Smooth muscle cell (in vitro differentiated cells): ENCODE measurements around the gene CAVIN4. TPM values are rescaled to one million over a fixed set of nuclear protein-coding genes. Genes with fewer than 3 reads are reported as not detected.

Experiments
- DNase-seq: peaks from one replicate; lab custom pipeline; 2025; ENCODE audit not compliant: unreplicated experiment; lab: John Stamatoyannopoulos, UW
- H2AFZ ChIP-seq: fragments of 200-600 bp; sonication (generic); 2 replicates; pipeline ENCODE4 v1.6.0; 2016; ENCODE audit warnings: antibody characterized with exemption, low read depth, mild to moderate bottlenecking
- H3F3A ChIP-seq: fragments of 200-600 bp; sonication (generic); 2 replicates; pipeline ENCODE4 v1.6.0; 2017; ENCODE audit warnings: antibody characterized with exemption, low read depth
- H3K27ac ChIP-seq: fragments of 200-600 bp; sonication (generic); 2 replicates; pipeline ENCODE4 v1.5.1; 2016; ENCODE audit warnings: low read depth, mild to moderate bottlenecking
- H3K27me3 ChIP-seq: fragments of 200-600 bp; sonication (generic); 2 replicates; pipeline ENCODE4 v1.6.1; 2016; ENCODE audit warnings: low read depth, mild to moderate bottlenecking
- H3K36me3 ChIP-seq: fragments of 200-600 bp; sonication (generic); 2 replicates; pipeline ENCODE4 v1.5.1; 2016; ENCODE audit warnings: low read depth
- H3K4me1 ChIP-seq: fragments of 200-600 bp; sonication (generic); 2 replicates; pipeline ENCODE4 v1.5.1; 2016; ENCODE audit warnings: low read depth
- H3K4me2 ChIP-seq: fragments of 200-600 bp; sonication (generic); 2 replicates; pipeline ENCODE4 v1.6.0; 2016; ENCODE audit warnings: mild to moderate bottlenecking
- H3K4me3 ChIP-seq: fragments of 200-600 bp; sonication (generic); 2 replicates; pipeline ENCODE4 v1.5.1; 2016; ENCODE audit warnings: mild to moderate bottlenecking
- H3K79me2 ChIP-seq: fragments of 200-600 bp; sonication (generic); 2 replicates; pipeline ENCODE4 v1.6.0; 2016; ENCODE audit warnings: low read depth, mild to moderate bottlenecking
- H3K9ac ChIP-seq: fragments of 200-600 bp; sonication (generic); 2 replicates; pipeline ENCODE4 v1.6.0; 2016; ENCODE audit warnings: low read depth
- H3K9me3 ChIP-seq: fragments of 200-600 bp; sonication (generic); replicated peaks from 2 replicates; pipeline ENCODE4 v1.5.1; 2016; ENCODE audit warnings: low read depth
- H4K20me1 ChIP-seq: fragments of 200-600 bp; sonication (generic); 2 replicates; pipeline ENCODE4 v1.6.0; 2016; ENCODE audit warnings: low read depth
- WGBS: methylation state at CpG from one replicate; pipeline ENCODE4 v1.1.7; 2016; ENCODE audit warnings: low lambda C conversion rate; 5-methylcytosine and 5-hydroxymethylcytosine counted together
- polyA plus RNA-seq: library from polyadenylated mRNA; unstranded; fragments of >200 nt; fragmentation: Nextera tagmentation; extraction: Ambion mirVana; gene quantifications from 2 replicates; pipeline ENCODE4 v1.2.1, GENCODE V29; 2016
- total RNA-seq: library from RNA; depleted of rRNA; stranded (reverse); fragments of >200 nt; gene quantifications from 2 replicates; pipeline ENCODE4 v1.2.3, GENCODE V29; 2014
- TF ChIP-seq, protein P1 (sequence below): fragments of 200-600 bp; sonication (generic); IDR thresholded peaks from 2 replicates; pipeline ENCODE4 v1.5.1; 2017; ENCODE audit warnings: borderline replicate concordance, mild to moderate bottlenecking, antibody characterized with exemption; ENCODE audit not compliant: insufficient read depth, poor library complexity, severe bottlenecking

The CAVIN4 gene
- total and polyA plus RNA-seq, 2 experiments from 2014 or later = 1.6 to 4.2 TPM

DNA sequence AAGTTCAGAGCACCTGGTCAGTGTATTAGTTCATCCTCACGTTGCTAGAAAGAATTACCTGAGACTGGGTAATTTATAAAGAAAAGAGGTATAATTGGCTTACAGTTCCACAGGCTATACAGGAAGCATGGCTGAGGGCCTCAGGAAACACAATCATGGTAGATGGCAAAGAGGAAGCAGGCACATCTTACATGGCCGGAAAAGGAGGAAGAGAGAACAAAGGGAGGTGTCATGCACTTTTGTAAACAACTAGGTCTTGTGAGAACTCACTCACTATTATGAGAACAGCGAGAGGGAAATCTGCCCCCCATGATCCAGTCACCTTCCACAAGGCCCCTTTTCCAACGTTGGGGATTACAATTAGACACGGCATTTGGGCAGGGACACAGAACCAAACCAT is 28.8 kb upstream of the CAVIN4 start:
- no peak overlapping the region for H3K4me3 ChIP-seq
- no peak for DNase-seq
- TF ChIP-seq, protein P1, sequence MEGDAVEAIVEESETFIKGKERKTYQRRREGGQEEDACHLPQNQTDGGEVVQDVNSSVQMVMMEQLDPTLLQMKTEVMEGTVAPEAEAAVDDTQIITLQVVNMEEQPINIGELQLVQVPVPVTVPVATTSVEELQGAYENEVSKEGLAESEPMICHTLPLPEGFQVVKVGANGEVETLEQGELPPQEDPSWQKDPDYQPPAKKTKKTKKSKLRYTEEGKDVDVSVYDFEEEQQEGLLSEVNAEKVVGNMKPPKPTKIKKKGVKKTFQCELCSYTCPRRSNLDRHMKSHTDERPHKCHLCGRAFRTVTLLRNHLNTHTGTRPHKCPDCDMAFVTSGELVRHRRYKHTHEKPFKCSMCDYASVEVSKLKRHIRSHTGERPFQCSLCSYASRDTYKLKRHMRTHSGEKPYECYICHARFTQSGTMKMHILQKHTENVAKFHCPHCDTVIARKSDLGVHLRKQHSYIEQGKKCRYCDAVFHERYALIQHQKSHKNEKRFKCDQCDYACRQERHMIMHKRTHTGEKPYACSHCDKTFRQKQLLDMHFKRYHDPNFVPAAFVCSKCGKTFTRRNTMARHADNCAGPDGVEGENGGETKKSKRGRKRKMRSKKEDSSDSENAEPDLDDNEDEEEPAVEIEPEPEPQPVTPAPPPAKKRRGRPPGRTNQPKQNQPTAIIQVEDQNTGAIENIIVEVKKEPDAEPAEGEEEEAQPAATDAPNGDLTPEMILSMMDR = no peak
- no peaks in the 10 kb centered on the region for H3F3A ChIP-seq
- WGBS = 95% methylated on average over 5 of the region's 5 CpGs
- no peak overlapping the region for H3K4me2 ChIP-seq
- no peak overlapping the region for H3K27ac ChIP-seq
- H3K79me2 ChIP-seq = no peaks in the 10 kb centered on the region
- no peaks in the 10 kb centered on the region for H3K36me3 ChIP-seq
- no peak overlapping the region for H2AFZ ChIP-seq
- H3K4me1 ChIP-seq = no peaks in the 10 kb centered on the region
- H3K9me3 ChIP-seq = no peaks in the 10 kb centered on the region
- H4K20me1 ChIP-seq = no peaks in the 10 kb centered on the region
- H3K27me3 ChIP-seq = no peaks in the 10 kb centered on the region
- H3K9ac ChIP-seq = no peak overlapping the region

DNA sequence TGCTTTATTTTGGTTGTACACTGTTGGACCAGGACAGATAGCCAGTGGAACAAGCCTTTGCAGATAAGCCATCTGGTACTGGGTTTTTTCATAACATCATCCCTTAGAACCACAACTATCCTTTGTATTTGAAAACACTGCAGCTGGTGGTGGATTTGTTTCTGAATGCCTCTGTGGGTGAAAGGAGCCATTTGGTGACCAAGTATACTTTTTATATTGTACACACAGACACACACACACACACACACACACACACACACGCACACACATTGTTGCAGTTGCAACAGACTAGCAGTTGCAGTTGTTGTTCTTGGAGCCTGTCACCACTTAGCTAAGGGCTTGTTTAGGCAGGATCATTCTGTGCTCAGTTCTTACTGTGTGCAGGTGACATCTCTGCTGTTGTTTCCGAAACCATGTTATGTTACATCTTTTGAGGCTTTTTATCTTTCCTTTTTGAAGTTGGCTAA is 22.9 kb upstream of the CAVIN4 start:
- 93% methylated on average over 2 of the region's 2 CpGs for WGBS
- H4K20me1 ChIP-seq = no peaks in the 10 kb centered on the region
- H3K9ac ChIP-seq = no peak overlapping the region
- H3K4me1 ChIP-seq = no peaks in the 10 kb centered on the region
- H3K4me3 ChIP-seq = no peak overlapping the region
- TF ChIP-seq, protein P1 = no peak
- no peak overlapping the region for H3K27ac ChIP-seq
- H3K4me2 ChIP-seq = no peak overlapping the region
- H3K36me3 ChIP-seq = no peaks in the 10 kb centered on the region
- no peaks in the 10 kb centered on the region for H3F3A ChIP-seq
- H2AFZ ChIP-seq = no peak overlapping the region
- no peaks in the 10 kb centered on the region for H3K9me3 ChIP-seq
- H3K79me2 ChIP-seq = no peaks in the 10 kb centered on the region
- no peak for DNase-seq
- H3K27me3 ChIP-seq = no peaks in the 10 kb centered on the region

DNA sequence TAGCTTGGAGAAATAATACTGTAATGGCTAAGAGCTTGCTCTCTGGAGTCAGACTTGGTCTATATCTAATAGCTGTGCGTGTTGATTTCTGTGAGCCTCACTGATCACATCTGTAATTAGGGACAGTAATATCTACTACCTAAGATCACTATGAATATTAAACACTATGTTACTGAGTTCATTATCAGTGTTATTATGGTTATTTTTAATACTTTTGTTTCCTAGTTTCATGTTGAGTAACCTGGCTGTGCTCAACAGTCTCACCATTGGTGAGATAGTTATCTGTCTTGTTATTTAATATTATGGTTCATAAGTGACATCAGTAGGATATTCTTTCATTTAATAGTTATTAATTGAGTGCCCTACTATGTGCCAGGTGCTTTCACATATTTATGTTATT is 22.4 kb upstream of the CAVIN4 start:
- TF ChIP-seq, protein P1 = no peak
- WGBS = 93% methylated on average over 1 of the region's 1 CpG
- no peak for DNase-seq
- no peaks in the 10 kb centered on the region for H3K9me3 ChIP-seq
- no peaks in the 10 kb centered on the region for H4K20me1 ChIP-seq
- H3K27me3 ChIP-seq = no peaks in the 10 kb centered on the region
- H2AFZ ChIP-seq = no peak overlapping the region
- no peak overlapping the region for H3K4me2 ChIP-seq
- no peak overlapping the region for H3K4me3 ChIP-seq
- H3K36me3 ChIP-seq = no peaks in the 10 kb centered on the region
- no peak overlapping the region for H3K9ac ChIP-seq
- no peaks in the 10 kb centered on the region for H3F3A ChIP-seq
- H3K27ac ChIP-seq = no peak overlapping the region
- no peaks in the 10 kb centered on the region for H3K4me1 ChIP-seq
- H3K79me2 ChIP-seq = no peaks in the 10 kb centered on the region

DNA sequence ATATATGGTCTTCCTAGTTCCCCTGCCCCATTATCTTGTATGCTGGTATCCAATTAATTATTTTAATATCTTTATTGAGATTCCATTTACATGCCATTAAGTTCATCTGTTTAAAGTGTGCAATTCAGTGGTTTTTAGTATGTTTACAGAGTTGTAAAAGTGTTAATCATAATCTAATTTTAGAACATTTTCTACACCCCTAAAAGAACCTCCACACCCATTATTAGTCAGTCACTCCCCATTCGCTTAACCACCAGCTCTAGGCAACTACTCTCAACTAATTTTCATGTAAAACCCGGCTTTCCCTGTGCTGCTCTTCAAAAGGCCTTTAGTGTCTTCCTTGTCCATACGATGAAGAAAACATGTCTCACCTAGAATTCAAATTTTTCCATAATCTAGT is 20.8 kb upstream of the CAVIN4 start:
- no peak overlapping the region for H2AFZ ChIP-seq
- H3K4me2 ChIP-seq = no peak overlapping the region
- no peaks in the 10 kb centered on the region for H3K27me3 ChIP-seq
- TF ChIP-seq, protein P1 = no peak
- H3K4me3 ChIP-seq = no peak overlapping the region
- no peaks in the 10 kb centered on the region for H3K9me3 ChIP-seq
- no peaks in the 10 kb centered on the region for H3F3A ChIP-seq
- H3K36me3 ChIP-seq = no peaks in the 10 kb centered on the region
- no peak overlapping the region for H3K9ac ChIP-seq
- no peaks in the 10 kb centered on the region for H4K20me1 ChIP-seq
- no peak overlapping the region for H3K27ac ChIP-seq
- 97% methylated on average over 3 of the region's 3 CpGs for WGBS
- H3K4me1 ChIP-seq = no peaks in the 10 kb centered on the region
- no peak for DNase-seq
- no peaks in the 10 kb centered on the region for H3K79me2 ChIP-seq
